Left ventricle myocardium inferior (tissue), 1 donor: ENCODE results near the gene ZSCAN21. TPM values are rescaled to one million over a fixed set of nuclear protein-coding genes. Genes with fewer than 3 reads are reported as not detected.

Source experiments
- DNase-seq: peaks from one replicate; pipeline ENCODE4 v3.0.0-alpha.2; 2020
- H3K27ac ChIP-seq: fragments of 200-600 bp; replicated peaks from 2 replicates; pipeline ENCODE4 v1.8.0; 2021
- H3K27me3 ChIP-seq: fragments of 200-600 bp; 2 replicates; pipeline ENCODE4 v1.8.0; 2021; ENCODE audit warnings: low read depth
- H3K36me3 ChIP-seq: fragments of 200-600 bp; 2 replicates; pipeline ENCODE4 v1.8.0; 2021
- H3K4me1 ChIP-seq: fragments of 200-600 bp; 2 replicates; pipeline ENCODE4 v1.8.0; 2021
- H3K4me3 ChIP-seq: fragments of 200-600 bp; 2 replicates; pipeline ENCODE4 v1.8.0; 2021; ENCODE audit warnings: mild to moderate bottlenecking, moderate library complexity
- H3K9me3 ChIP-seq: fragments of 200-600 bp; replicated peaks from 2 replicates; pipeline ENCODE4 v1.8.0; 2021
- intact Hi-C: fragments of 100-400 bp; cut with micrococcal nuclease; formaldehyde crosslinking; loops from one replicate; pipeline ENCODE4 v1.11.0; 2022
- total RNA-seq: library from RNA; stranded (reverse); fragmentation: NEBNext Ultra II Directional; extraction: Animal tissue kit (Norgen Biotek cat#: 25700); gene quantifications from one replicate; pipeline ENCODE4 v1.2.1, GENCODE V29; 2021
- TF ChIP-seq, protein P1 (sequence below): fragments of 200-600 bp; IDR thresholded peaks from 2 replicates; pipeline ENCODE4 v1.8.0; 2021; ENCODE audit warnings: antibody characterized with exemption, mild to moderate bottlenecking, borderline replicate concordance
- donor health status: DM: no; HTN: yes; CAD: no; lungs with severe emphysema.

ZSCAN21 gene
- total RNA-seq, 1 donor from 2014 or later = 6.4 TPM

DNA sequence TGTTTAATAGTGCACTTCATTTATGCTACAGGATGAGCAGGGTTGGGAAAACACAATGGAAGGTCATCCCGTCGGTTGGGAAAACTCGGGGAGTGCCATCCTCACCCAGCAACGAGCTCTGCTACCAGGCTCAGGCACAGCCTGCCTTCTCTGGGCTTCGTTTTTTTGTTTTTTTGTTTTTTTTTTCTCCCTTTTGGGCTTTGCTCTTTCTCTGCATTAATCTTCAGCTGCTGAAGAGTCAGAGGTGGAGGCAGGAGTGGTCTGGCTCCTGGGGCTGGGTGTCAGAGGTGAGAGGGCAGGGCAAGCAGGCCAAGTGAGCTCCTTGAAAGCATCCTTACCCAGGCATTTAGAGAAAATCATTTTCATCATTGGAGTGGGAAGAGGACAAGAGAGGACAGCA, 20.4 kb downstream of the ZSCAN21 start:
- Histone ChIP-seq H3K9me3 (peaks cover 48% of the 10 kb centered on the region), H3K36me3 (peaks cover 67% of the 10 kb centered on the region)
- TF ChIP-seq, protein P1, sequence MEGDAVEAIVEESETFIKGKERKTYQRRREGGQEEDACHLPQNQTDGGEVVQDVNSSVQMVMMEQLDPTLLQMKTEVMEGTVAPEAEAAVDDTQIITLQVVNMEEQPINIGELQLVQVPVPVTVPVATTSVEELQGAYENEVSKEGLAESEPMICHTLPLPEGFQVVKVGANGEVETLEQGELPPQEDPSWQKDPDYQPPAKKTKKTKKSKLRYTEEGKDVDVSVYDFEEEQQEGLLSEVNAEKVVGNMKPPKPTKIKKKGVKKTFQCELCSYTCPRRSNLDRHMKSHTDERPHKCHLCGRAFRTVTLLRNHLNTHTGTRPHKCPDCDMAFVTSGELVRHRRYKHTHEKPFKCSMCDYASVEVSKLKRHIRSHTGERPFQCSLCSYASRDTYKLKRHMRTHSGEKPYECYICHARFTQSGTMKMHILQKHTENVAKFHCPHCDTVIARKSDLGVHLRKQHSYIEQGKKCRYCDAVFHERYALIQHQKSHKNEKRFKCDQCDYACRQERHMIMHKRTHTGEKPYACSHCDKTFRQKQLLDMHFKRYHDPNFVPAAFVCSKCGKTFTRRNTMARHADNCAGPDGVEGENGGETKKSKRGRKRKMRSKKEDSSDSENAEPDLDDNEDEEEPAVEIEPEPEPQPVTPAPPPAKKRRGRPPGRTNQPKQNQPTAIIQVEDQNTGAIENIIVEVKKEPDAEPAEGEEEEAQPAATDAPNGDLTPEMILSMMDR = no peak

DNA sequence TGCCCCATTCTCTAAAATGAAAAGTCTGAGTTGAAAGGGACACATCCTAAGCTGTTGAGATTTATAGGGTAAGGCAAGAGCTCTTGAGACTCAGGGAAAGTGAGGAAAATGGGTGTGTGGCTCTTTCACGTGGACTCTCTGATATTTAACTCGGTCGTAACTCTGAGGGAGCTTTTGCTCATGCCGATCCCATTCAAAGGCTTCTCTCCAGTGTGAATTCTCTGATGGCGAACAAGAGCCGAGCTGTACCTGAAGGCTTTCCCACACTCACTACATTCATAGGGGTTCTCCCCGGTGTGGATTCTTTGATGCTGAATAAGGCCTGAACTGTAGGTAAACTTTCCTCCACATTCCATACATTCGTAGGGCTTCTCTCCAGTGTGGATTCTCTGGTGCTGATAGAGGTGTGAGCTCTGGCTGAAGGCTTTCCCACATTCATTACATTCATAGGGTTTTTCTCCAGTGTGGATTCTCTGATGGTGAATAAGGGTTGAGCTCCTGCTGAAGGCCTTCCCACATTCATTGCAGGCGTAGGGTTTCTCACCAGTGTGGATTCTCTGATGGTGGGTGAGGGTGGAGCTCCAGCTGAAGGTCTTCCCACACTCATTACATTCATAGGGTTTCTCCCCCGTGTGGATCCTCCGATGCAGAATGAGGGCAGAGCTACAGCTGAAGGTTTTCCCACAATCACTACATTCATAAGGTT, 21.6 kb downstream of the ZSCAN21 start:
- H3K27me3 ChIP-seq = no peaks in the 10 kb centered on the region
- H3K4me1 ChIP-seq = peaks cover 13% of the 10 kb centered on the region
- peaks cover 48% of the 10 kb centered on the region for H3K9me3 ChIP-seq
- intact Hi-C loops = no loop called here
- H3K36me3 ChIP-seq = peaks cover 79% of the 10 kb centered on the region
- no peak overlapping the region for H3K27ac ChIP-seq
- no peak for DNase-seq
- H3K4me3 ChIP-seq = no peak overlapping the region
- TF ChIP-seq, protein P1 = no peak

More for the DNA sequence above, 20.4 kb downstream of the ZSCAN21 start:
- DNase-seq = no peak
- H3K4me1 ChIP-seq = peaks cover 24% of the 10 kb centered on the region
- no peaks in the 10 kb centered on the region for H3K27me3 ChIP-seq
- intact Hi-C loops = no loop called here
- H3K4me3 ChIP-seq = no peak overlapping the region
- no peak overlapping the region for H3K27ac ChIP-seq

DNA sequence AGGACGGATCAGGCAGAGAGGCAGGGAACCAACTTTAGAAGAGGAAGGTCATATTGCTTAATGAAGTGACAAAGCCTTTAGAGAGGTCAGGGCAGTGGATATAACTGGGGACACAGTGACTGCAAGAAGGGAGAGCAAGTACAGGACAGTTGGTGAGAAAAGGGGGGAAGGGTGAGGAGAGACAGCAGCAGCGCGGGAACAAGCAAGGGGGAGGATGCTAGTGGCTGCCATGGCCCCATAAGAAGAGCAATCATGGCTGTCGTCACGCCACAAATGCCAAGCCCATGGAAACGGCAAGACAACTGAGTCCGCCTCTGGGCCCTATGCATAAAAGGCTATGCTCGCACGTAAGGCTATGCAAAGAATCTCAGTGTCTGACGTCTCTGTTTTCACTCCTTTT, 22.9 kb downstream of the ZSCAN21 start:
- H3K27me3 ChIP-seq = no peaks in the 10 kb centered on the region
- intact Hi-C loops = no loop called here
- TF ChIP-seq, protein P1 = no peak

DNA sequence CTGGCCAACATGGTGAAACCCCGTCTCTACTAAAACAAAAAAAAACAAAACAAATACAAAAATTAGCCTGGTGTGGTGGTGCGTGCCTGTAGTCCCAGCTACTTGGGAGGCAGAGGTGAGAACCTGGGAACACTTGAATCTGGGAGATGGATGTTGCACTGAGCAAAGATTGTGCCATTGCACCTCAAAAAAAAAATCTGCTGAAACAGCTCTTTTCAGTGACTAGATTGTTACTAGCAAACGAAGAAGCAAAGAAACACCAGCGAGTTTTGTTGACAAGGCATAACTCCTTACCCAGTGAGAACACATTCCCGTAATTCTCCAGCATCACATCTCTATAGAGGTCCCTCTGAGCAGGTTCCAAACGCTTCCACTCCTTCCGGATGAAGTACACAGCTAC, 25.3 kb downstream of the ZSCAN21 start:
- no peaks in the 10 kb centered on the region for H3K27me3 ChIP-seq
- intact Hi-C loops = no loop called here
- H3K27ac ChIP-seq = no peak overlapping the region
- DNase-seq = no peak
- TF ChIP-seq, protein P1 = no peak
- H3K4me3 ChIP-seq = no peak overlapping the region
- H3K36me3 ChIP-seq = peaks cover 91% of the 10 kb centered on the region
- peaks cover 25% of the 10 kb centered on the region for H3K4me1 ChIP-seq
- peaks cover 37% of the 10 kb centered on the region for H3K9me3 ChIP-seq

More for the DNA sequence above, 22.9 kb downstream of the ZSCAN21 start:
- no peak for DNase-seq
- H3K9me3 ChIP-seq = peaks cover 48% of the 10 kb centered on the region
- H3K36me3 ChIP-seq = peaks cover 92% of the 10 kb centered on the region
- H3K4me3 ChIP-seq = no peak overlapping the region
- H3K4me1 ChIP-seq = peaks cover 5% of the 10 kb centered on the region
- no peak overlapping the region for H3K27ac ChIP-seq

DNA sequence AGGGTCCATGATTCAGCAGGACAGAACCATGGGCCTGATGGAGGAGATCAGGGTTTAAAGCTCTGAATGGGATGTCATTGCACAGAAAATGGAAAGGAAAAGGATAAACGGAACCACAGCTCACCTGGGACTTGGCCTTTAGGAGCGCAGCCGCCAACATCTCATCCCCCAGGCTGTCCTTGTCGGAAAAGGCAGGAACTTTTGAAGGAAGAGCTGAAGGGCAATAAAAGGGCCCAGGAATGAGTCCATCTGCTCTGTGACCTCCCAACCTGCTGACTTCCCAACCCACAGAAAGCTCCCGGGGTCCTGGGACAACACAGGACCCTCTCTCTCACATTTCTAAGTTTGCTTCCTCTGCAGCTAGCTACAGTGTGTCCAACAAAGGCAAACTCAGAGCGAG, 25.8 kb downstream of the ZSCAN21 start:
- Histone ChIP-seq H3K27ac (no peak overlapping the region), H3K36me3 (peaks cover 88% of the 10 kb centered on the region), H3K4me3 (no peak overlapping the region), H3K9me3 (peaks cover 31% of the 10 kb centered on the region), H3K27me3 (no peaks in the 10 kb centered on the region), H3K4me1 (peaks cover 31% of the 10 kb centered on the region)
- no peak for DNase-seq
- TF ChIP-seq, protein P1 = no peak
- intact Hi-C loops = no loop called here
